SJCRH30 (cell line): ENCODE results near the gene FUT7. TPM values are rescaled to one million over a fixed set of nuclear protein-coding genes. Genes with fewer than 3 reads are reported as not detected.

ENCODE experiments used
- DNase-seq, 2 experiments: peaks; one replicate each; pipeline ENCODE4 v3.0.0-alpha.2; 2015 to 2020
- H3K27ac ChIP-seq: fragments of 250-450 bp; sonication (Bioruptor Pico); 2 replicates; pipeline ENCODE4 v1.5.1; 2020; ENCODE audit warnings: mild to moderate bottlenecking, moderate library complexity
- H3K27me3 ChIP-seq: fragments of 250-450 bp; sonication (Bioruptor Pico); 2 replicates; pipeline ENCODE4 v1.5.1; 2020; ENCODE audit warnings: mild to moderate bottlenecking, moderate library complexity
- H3K36me3 ChIP-seq: fragments of 250-450 bp; sonication (Bioruptor Pico); 2 replicates; pipeline ENCODE4 v1.5.1; 2020; ENCODE audit warnings: mild to moderate bottlenecking, moderate library complexity
- H3K4me1 ChIP-seq: fragments of 250-450 bp; sonication (Bioruptor Pico); 2 replicates; pipeline ENCODE4 v1.5.1; 2020; ENCODE audit warnings: mild to moderate bottlenecking, moderate library complexity
- H3K4me3 ChIP-seq: fragments of 250-450 bp; sonication (Bioruptor Pico); 2 replicates; pipeline ENCODE4 v1.5.1; 2020; ENCODE audit warnings: mild to moderate bottlenecking, moderate library complexity
- H3K9me3 ChIP-seq: fragments of 250-450 bp; sonication (Bioruptor Pico); replicated peaks from 2 replicates; pipeline ENCODE4 v1.5.1; 2020; ENCODE audit warnings: mild to moderate bottlenecking, moderate library complexity
- total RNA-seq: library from RNA; depleted of rRNA; stranded (reverse); fragments of >200 nt; shearing (Covaris generic); gene quantifications from 2 replicates; pipeline ENCODE4 v1.2.3, GENCODE V29; 2014

The FUT7 gene
- total RNA-seq, 1 experiment from 2014 or later: not detected

DNA sequence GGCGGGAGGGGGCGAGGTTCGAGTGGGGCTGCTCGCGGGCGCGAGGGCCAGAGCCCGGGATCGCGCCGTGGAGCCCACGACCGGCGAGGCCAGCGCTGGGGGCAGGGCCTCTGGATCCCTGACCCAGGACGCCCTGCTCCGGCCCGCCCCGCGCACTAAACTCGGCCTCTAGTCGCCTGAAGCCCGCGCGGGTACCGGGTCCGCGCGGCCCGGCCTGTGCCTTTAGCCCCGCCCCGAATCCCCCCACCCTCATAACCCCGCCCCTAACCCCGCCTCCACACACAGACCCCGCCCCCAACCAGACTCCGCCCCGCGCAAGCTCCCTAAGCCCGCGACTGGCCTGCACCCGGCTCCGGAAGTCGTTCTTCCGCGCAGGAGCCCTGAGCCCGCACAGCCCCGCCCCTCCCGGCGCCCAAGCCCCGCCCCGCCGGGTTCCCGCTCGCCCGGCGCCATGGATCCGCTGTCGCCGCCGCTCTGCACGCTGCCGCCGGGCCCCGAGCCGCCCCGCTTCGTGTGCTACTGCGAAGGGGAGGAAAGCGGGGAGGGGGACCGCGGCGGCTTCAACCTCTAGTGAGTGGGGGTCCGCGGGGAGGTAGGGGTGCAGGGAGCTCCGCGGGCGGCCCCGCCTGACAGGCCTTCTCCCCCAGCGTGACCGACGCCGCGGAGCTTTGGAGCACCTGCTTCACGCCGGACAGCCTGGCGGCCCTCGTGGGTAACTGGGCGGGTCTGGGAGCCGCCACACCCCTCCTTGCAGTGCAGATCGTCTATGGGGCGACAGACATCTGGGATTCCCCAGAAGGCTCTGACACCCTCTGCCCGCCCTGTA, 39.7 kb downstream of the FUT7 start, which contains the start of gene PAXX:
TSS of gene PAXX (plus strand) at position 430 of the 826 bp plus-strand sequence. CDS start at position 452, 22 bp downstream.
- Histone ChIP-seq H3K27me3 (peaks cover 18% of the 10 kb centered on the region; the same call in 1 of the 2 replicates), H3K9me3 (peaks cover 4% of the 10 kb centered on the region; the same call in 1 of the 2 replicates), H3K36me3 (peaks cover 3% of the 10 kb centered on the region; the same call in 1 of the 2 replicates), H3K27ac (peak within 1 kb of the TSS; percentile 65), H3K4me1 (peaks cover 13% of the 10 kb centered on the region; the same call in 1 of the 2 replicates), H3K4me3 (peak within 1 kb of the TSS; percentile 72)
- DNase-seq: peak; percentile 92

DNA sequence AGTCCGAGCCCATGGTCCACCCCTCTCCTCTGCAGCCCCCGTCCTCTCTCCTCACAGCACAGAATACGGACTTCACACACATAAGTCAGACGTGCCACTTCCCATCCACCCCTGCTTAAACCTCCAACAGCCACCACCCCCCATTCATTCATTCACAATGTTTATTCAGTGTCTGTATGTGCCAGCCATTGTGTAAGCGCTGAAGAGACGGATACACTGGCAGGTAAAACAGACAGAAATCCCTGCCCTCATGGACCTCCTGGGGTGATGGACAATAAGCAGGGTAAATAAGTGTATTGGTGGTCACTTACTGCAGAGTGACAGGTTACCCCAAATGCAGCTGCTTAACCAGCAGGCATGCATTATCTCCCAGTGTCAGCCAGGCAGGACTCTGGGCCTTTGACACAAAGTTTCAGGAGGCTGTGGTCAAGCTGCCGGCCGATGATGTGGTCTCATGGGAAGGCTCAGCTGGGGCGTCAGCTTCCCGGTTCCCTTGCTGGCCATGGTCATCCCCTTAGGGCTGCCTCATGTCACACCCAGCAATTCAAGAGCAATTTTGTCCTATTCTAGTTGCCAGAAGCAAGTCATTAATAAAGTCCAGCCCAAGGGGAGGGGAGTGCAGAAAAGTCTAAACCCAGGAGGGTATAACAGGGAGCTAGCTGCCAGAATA, 41.5 kb downstream of the FUT7 start:
- peaks cover 18% of the 10 kb centered on the region; the same call in 1 of the 2 replicates for H3K27me3 ChIP-seq
- DNase-seq: no peak
- peaks cover 3% of the 10 kb centered on the region; the same call in 1 of the 2 replicates for H3K36me3 ChIP-seq
- no peak overlapping the region for H3K27ac ChIP-seq
- no peaks in the 10 kb centered on the region for H3K4me1 ChIP-seq
- no peak overlapping the region for H3K4me3 ChIP-seq
- peaks cover 4% of the 10 kb centered on the region; the same call in 1 of the 2 replicates for H3K9me3 ChIP-seq

DNA sequence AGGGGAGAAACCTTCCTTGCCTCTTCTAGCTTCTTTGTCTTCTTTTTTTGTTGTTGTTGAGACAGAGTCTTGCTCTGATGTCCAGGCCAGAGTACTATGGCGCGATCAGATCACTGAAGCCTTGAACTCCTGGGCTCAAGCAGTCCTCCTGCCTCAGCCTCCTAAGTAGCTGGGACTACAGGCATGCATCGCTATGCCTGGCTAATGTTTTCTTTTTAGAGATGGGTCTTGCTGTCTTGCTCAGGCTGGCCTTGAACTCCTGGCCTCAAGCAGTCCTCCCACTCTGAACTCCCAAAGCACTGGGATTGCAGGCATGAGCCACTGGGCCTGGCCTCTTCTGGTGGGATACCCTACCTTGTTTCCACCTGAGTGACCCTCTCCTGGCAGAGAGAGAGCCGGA, 43.0 kb downstream of the FUT7 start:
- Histone ChIP-seq H3K27me3 (peaks cover 18% of the 10 kb centered on the region; the same call in 1 of the 2 replicates), H3K27ac (no peak overlapping the region), H3K4me1 (no peaks in the 10 kb centered on the region), H3K9me3 (peaks cover 4% of the 10 kb centered on the region; the same call in 1 of the 2 replicates), H3K36me3 (peaks cover 3% of the 10 kb centered on the region; the same call in 1 of the 2 replicates), H3K4me3 (no peak overlapping the region)
- no peak for DNase-seq

DNA sequence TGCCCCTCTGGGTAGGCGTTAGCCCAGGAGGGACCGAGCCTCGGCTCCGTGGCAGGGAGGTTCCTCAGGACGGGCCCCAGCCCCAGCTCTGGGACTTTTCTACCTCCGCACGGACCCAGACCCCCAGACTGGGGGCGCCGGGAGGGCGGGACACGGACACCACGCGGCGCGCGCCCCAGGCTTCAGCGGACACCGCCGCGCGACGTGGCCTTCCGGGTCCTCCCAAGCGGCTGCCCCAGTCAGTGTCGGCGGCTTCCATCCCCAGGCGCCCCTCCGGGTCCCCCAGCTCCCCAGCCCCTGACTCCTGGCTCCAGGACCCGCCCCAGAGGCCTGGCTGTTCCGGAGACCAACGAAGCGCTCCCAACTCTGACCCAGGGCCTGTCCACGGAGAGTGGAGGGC, 46.0 kb downstream of the FUT7 start:
- DNase-seq: no peak
- peaks cover 18% of the 10 kb centered on the region; the same call in 1 of the 2 replicates for H3K27me3 ChIP-seq
- peaks cover 4% of the 10 kb centered on the region; the same call in 1 of the 2 replicates for H3K9me3 ChIP-seq
- no peak overlapping the region for H3K4me3 ChIP-seq
- H3K4me1 ChIP-seq: peaks cover 17% of the 10 kb centered on the region; the same call in 1 of the 2 replicates
- H3K36me3 ChIP-seq: no peaks in the 10 kb centered on the region
- no peak overlapping the region for H3K27ac ChIP-seq

DNA sequence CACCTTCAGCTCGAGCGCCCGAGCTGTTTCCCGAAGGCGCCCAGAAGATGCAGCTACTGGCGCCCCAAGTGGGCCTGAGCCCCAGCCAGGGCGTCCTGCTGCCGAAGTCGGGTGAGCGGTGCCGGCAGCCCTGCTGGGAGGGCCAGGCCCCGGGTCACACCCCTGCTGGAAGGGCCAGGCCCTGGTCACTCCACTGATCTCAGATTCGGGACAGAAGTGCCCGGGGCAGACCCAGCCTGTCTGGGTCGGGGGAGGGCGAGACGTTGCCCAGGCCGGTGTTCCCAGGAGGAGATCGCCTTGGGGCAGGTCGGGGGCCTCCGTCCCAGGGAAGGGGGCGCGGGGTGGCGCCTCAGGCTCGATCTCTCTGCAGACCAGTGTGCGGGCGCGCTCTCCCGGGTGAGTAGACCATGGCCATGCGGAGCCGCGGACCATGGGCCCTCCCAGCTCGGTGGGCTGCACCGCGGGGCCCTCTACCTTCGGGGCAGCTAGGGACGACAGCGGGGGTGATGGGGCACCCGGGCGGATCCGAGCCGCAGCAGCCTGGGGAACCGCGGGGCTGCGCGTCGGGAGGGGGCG, 46.8 kb downstream of the FUT7 start:
- Histone ChIP-seq H3K27me3 (peaks cover 12% of the 10 kb centered on the region; the same call in 1 of the 2 replicates), H3K36me3 (no peaks in the 10 kb centered on the region)
- no peak for DNase-seq

DNA sequence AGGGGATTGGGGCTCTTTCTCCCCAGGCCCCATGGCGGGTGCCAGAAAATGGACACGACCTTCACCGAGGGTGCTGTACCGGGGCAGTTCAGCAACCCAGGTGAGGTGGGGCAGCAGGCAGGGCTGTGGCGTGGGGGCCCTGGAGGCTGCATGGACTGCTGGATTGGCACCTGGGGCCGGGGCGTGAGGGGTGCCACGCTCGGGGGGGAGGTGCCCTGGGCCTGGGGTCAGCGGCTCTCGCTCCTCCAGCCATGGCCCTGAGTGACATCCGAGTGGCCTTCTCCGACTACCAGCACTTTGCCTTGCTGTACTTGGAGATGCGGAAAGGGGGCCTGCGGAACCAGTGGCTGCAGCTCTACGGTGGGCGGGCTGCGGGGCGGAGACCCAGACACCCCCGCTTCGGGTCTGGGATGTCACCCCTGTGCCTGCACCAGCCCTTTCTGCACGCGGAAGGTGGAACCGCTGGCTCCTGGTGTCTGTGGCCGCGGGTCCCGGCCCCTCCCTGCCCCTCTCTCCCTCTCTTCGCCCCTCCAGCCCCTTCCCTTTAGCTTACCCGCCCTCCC, 47.3 kb downstream of the FUT7 start:
- peaks cover 11% of the 10 kb centered on the region; the same call in 1 of the 2 replicates for H3K27me3 ChIP-seq
- H3K4me1 ChIP-seq: peaks cover 17% of the 10 kb centered on the region; the same call in 1 of the 2 replicates
- H3K4me3 ChIP-seq: no peak overlapping the region
- no peak for DNase-seq
- no peak overlapping the region for H3K27ac ChIP-seq
- no peaks in the 10 kb centered on the region for H3K9me3 ChIP-seq
- no peaks in the 10 kb centered on the region for H3K36me3 ChIP-seq

More for the DNA sequence above, 46.8 kb downstream of the FUT7 start:
- no peak overlapping the region for H3K27ac ChIP-seq
- H3K4me1 ChIP-seq: peaks cover 17% of the 10 kb centered on the region; the same call in 1 of the 2 replicates
- H3K9me3 ChIP-seq: no peaks in the 10 kb centered on the region
- no peak overlapping the region for H3K4me3 ChIP-seq

DNA sequence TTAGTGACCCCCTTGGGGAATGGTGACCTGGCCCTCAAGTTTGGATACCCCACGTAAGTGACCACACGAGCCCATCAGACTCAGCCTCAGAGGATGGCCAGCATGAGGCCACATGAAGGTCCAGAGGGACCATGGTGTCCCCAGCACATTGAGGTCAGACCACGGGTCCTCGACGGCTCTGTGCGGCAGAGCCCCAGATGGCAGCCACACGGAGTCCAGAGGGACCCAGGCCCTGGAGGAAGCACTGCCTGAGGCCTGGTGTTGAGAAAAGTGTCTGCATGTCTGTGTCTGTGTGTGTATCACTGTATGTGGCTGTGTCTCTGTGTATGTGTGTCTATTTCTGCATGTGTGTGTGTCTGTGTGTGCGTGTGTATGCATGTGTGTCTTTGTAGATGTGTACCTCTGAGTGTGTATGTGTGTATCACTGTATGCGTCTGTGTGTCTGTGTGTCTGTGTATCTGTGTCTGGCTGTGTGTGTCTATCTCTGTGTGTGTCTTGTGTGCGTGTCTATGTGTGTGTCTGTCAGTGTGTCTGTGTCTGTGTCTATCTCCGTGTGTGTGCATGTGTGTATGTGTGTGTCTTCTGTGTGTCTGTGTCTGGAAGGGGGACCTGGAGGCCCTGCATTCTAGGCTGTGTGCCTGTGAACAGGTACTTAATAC, 48.1 kb downstream of the FUT7 start:
- Histone ChIP-seq H3K27ac (no peak overlapping the region), H3K9me3 (no peaks in the 10 kb centered on the region), H3K27me3 (peaks cover 8% of the 10 kb centered on the region; the same call in 1 of the 2 replicates), H3K4me3 (no peak overlapping the region), H3K36me3 (no peaks in the 10 kb centered on the region), H3K4me1 (peaks cover 17% of the 10 kb centered on the region; the same call in 1 of the 2 replicates)
- no peak for DNase-seq

DNA sequence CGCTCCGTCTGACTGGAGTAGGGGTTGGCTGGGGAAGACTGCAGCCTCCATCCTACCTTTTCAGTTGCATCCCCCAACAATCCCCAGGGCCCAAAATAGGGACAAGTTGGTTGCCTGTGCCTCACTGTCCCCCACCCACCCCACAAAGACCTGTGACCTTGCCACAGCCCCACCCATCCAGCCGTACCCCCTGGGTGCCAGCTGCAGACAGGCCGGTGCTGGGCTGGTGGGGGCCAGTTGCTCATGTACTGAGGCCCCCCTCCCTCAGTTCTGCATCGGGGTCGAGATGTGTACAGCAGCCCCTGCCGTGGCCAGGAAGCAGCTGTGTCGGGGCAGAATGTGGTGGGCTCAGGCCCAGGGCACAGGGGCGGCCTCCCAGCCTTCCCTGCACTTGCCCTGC, 48.7 kb downstream of the FUT7 start:
- DNase-seq: no peak
- Histone ChIP-seq H3K4me3 (no peak overlapping the region), H3K27ac (no peak overlapping the region), H3K27me3 (peaks cover 5% of the 10 kb centered on the region; the same call in 1 of the 2 replicates), H3K4me1 (peaks cover 17% of the 10 kb centered on the region; the same call in 1 of the 2 replicates), H3K36me3 (no peaks in the 10 kb centered on the region), H3K9me3 (no peaks in the 10 kb centered on the region)

DNA sequence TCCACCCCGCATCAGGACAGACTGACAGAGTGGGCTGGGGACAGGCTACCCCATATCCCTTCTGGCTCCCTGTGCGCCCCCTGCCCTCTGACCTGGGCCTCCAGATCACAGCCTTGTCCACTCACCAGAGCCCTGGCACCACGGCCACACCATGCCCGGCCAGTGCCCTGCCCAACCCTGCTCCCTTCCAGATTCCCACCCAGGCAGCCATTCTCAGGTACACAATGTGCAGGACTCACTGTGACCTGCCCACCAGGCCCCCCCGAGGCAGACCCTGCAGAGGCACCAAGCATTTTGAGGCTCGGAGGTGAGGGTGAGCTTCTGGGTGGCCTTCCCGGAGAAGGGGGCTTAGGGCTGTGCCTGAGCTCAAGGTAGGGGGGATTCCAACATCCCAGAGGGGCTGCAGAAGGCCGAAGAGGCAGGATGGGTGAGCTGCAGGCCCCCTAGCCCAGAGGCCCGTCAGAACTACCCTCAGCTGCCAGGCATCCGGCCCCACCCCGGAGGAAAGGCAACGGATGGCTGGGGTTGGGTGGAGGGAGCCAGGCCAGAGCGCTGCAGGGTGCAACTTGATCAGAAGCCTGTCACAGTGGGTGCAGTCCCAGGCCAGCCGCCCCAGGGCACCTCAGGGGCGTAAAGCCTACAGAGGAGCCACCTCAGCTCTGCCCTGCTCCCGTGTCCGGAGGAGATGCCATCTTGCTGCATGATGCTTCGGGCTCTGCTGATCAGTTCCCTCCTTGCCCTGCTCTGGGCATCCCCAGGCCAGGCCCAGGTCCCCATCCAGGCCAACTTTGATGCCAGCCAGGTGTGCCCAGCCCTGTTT, 49.4 kb downstream of the FUT7 start, which contains the start of gene LCNL1:
TSS of gene LCNL1 (plus strand) at position 762 of the 820 bp plus-strand sequence. CDS start 594 bp downstream, outside the sequence.
- H3K36me3 ChIP-seq: no peaks in the 10 kb centered on the region
- no peaks in the 10 kb centered on the region; the same call in 1 of the 2 replicates for H3K27me3 ChIP-seq
- H3K27ac ChIP-seq: no peak within 1 kb of the TSS
- H3K9me3 ChIP-seq: no peaks in the 10 kb centered on the region
- peaks cover 17% of the 10 kb centered on the region; the same call in 1 of the 2 replicates for H3K4me1 ChIP-seq
- H3K4me3 ChIP-seq: no peak within 1 kb of the TSS
- no peak for DNase-seq

DNA sequence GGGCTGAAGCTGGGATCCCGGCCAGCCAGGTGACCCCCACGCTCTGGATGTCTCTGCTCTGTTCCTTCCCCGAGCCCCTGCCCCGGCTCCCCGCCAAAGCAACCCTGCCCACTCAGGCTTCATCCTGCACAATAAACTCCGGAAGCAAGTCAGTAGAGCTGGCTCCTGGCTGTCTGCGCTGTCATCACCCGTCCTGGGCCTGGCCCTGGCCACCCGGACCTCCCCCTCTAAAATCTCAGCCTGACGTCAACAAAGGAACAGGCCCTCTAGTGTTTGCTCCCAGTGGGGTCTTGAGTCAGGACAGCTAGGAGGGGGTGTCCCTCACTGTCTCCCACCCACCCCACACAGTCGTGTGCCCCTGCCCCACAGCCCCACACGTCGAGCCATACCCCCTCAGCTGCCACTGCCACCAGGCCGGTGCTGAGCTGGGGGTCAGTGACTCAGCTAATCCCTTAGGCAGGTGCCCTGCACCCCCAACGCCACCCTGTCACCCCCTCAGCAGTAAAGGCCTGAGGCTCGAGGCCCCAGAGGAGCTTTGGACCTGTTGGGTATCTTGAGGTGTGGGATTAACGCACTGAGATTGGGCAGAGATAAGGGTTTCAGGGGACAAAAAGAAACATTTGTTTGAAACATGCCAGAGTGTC, 50.2 kb downstream of the FUT7 start:
- H3K27me3 ChIP-seq: no peaks in the 10 kb centered on the region; the same call in 1 of the 2 replicates
- no peak overlapping the region for H3K4me3 ChIP-seq
- H3K4me1 ChIP-seq: peaks cover 17% of the 10 kb centered on the region; the same call in 1 of the 2 replicates
- no peaks in the 10 kb centered on the region for H3K36me3 ChIP-seq
- DNase-seq: no peak
- H3K9me3 ChIP-seq: no peaks in the 10 kb centered on the region
- H3K27ac ChIP-seq: no peak overlapping the region

DNA sequence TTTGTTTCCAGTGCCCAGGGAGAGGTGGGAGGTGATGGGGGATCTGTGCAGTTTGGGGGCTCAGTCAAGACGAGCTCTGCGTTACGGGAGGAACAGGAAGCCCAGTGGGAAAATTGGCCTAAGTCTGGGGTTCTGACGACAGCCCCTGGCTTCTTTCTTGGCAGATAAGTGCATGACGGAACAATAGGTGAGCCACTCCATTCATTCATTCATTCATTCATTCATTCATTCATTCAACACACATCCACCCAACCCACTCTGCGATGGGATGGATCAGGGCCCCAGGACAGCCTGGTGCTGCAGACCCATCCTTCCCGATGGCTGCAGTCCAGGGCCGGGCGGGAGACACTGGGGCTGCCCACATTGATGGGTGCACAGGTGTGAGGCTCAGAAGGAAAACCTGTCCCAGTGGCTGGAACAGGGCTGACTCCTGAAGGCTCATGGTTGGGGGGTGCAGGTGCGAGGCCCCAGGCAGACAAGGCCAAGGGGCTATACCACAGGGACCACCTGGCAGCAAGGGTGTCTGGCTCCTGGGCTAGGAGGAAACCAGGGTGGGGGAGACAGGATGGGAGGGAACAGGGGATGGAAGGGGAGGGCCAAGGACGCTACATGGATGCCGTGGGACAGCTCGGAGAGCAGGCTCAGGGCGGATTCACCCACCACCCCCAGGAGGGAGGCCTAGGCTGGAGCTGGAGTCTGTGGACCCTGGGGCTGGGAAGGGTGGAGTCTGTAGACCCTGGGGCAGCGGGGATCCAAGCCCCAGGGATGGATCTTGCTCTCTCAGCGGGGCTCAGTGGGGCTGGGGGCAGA, 51.0 kb downstream of the FUT7 start:
- no peak for DNase-seq
- H3K27ac ChIP-seq: no peak overlapping the region
- peaks cover 2% of the 10 kb centered on the region; the same call in 1 of the 2 replicates for H3K27me3 ChIP-seq
- H3K36me3 ChIP-seq: no peaks in the 10 kb centered on the region
- H3K4me1 ChIP-seq: peaks cover 22% of the 10 kb centered on the region
- no peak overlapping the region for H3K4me3 ChIP-seq
- H3K9me3 ChIP-seq: no peaks in the 10 kb centered on the region
